Activated naive CD4-positive, alpha-beta T cell treated with anti-CD3 and anti-CD28 coated beads, Interleukin-2, amount 50 U/mL, for 72 hours (primary cell): ENCODE measurements around the gene PHACTR2. TPM values are rescaled to one million over a fixed set of nuclear protein-coding genes. Genes with fewer than 3 reads are reported as not detected.
"Not testable (repeated sequence)": the region's sequence is repeated elsewhere in the genome, so short reads cannot be mapped to it uniquely, and the experiment has no call there.

Source experiments
- ATAC-seq, 2 donors: fragments of 150-1000 bp; cut with Tn5 transposase; 2 replicates each; pipeline ENCODE4 v1.10.0; 2021; ENCODE audit warnings: mild to moderate bottlenecking in 2 of 2, moderate library complexity in 2 of 2
- DNase-seq, 2 donors: peaks; one replicate each; pipeline ENCODE4 v3.0.0; 2021 to 2022; ENCODE audit warnings: low spot score in 2 of 2
- H3K27ac Mint-ChIP-seq, 2 donors: one replicate each; pipeline ENCODE4 v1.8.0; 2022; ENCODE audit warnings: mild to moderate bottlenecking in 2 of 2, mixed read lengths in 2 of 2
- H3K36me3 Mint-ChIP-seq, 2 donors: one replicate each; pipeline ENCODE4 v1.8.0; 2022; ENCODE audit warnings: mixed read lengths in 2 of 2
- H3K9me3 Mint-ChIP-seq, 2 donors: one replicate each; pipeline ENCODE4 v1.8.0; 2022; ENCODE audit warnings: mixed read lengths in 2 of 2
- total RNA-seq, 2 donors: library from RNA; stranded (reverse); gene quantifications; one replicate each; pipeline ENCODE4 v1.2.3, GENCODE V29; 2022

Gene PHACTR2
- total RNA-seq, 2 donors from 2014 or later = 20.5 to 23.9 TPM

DNA sequence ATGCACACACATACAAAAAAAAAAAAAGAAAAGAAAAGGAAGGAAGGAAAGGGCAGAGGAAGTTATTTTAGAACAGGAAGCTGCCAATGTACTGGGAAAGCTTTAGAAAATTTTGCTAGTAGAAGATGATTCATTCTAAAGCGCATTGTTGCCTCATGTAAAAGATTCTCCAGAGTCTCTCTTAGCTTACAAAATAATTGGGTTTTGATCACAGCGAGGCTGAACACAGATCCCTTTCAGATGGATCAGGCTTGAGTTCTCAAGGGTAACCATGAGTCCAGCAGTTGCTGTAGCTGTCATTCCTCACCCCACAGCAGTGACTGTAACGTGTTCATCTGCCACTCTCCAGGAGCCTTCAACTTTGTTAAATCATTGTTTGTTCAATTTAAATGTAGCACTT, 81.9 kb downstream of the PHACTR2 start:
- Mint-ChIP-seq H3K36me3 (peaks cover 7 to 9% of the 10 kb centered on the region in 2 donors), H3K27ac (peak overlapping the region in 1 of 2 donors; percentile 56), H3K9me3 (no peaks in the 10 kb centered on the region)
- DNase-seq (no peak), ATAC-seq (no peak)

DNA sequence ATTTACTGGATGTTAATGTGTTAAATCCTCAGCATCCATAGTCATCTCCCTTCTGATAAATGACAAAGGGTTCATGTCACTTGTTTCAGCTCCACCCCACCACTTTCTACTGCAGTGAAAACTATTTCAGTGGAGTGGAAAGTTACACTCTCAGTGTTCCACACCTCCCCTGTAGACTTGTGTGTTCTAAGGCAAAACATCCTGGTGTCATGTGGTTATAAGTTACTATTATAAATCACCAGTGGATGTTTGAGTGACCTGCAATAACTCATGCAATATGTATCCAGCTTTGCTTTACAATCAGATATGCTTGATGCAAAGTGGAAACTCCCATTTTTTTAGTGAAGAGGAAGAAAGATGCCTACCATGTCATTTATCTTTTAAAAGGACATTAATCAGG, 83.3 kb downstream of the PHACTR2 start:
- Mint-ChIP-seq H3K9me3 (no peaks in the 10 kb centered on the region), H3K36me3 (peaks cover 9 to 13% of the 10 kb centered on the region in 2 donors), H3K27ac (no peak overlapping the region)
- DNase-seq = no peak
- ATAC-seq = no peak

DNA sequence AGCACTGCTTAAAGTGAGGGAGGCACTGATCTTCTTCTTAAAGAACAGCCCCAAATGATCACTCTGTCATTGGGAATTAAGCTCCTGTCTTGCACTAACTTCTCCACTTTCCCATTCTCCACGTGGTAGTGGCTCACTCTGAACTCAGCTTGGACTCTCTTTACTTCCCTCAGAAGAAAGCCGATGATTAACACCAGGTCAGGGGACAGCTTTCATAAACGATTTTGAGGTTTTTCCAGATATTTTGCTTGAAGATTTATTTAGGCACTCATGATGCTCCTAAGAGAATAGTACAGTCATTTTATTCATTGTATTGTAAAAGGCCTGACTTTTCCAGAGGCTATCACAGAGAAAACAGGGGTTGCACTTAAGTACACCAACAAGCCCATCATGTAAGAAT, 84.4 kb downstream of the PHACTR2 start:
- Mint-ChIP-seq H3K9me3 (no peaks in the 10 kb centered on the region), H3K27ac (peak overlapping the region in 1 of 2 donors; percentile 41), H3K36me3 (peaks cover 9 to 16% of the 10 kb centered on the region in 2 donors)
- ATAC-seq (no peak), DNase-seq (no peak)

DNA sequence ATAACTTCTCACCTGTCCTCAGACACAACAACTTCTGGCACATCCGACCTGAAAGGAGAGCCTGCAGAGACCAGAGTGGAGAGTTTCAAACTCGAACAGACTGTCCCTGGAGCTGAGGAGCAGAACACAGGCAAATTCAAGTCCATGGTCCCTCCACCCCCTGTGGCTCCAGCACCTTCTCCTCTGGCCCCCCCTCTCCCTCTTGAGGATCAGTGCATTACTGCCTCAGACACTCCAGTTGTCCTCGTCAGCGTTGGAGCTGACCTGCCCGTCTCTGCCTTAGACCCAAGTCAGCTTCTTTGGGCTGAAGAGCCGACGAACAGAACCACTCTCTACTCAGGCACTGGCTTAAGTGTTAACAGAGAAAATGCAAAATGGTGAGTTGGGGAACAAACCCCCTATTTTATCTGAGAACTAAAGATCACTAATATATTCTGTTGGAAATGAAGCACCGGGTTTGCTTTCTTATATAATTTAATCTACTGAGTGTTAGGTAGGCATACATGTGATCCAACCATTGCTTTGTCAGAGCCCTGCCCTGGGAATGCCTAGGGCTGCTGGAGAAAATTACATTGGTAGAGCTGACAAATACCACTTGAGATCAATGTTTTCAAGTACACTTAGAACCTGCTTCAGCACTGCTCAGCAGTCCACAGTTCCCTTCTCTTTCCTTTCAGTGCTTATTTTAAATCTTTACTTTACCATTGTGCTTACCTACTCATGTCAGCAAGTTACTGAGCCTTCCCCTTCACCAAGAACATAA, 87.8 kb downstream of the PHACTR2 start:
- no peak for DNase-seq
- Mint-ChIP-seq H3K36me3 (peaks cover 6 to 16% of the 10 kb centered on the region in 2 donors), H3K27ac (no peak overlapping the region), H3K9me3 (no peaks in the 10 kb centered on the region)
- ATAC-seq = no peak

DNA sequence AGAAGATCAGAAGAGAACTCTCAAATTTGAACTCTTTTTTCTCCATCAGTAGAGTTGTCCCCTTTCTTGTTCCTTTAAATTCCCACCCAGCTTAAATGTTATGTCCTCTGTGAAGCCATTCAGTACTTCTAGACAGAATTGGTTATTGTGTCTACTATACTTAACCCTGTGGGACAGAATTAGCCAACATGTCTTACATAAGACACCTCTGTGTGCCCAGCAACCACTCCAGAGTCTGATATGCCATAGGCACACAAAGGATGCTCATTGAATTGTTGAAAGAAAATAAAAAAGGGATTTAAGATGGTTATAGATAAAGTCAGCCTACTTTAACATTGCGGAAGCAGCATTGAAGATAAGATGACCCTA, 88.4 kb downstream of the PHACTR2 start:
- ATAC-seq (no peak), DNase-seq (no peak)
- no peak overlapping the region for H3K27ac Mint-ChIP-seq
- H3K36me3 Mint-ChIP-seq = peaks cover 6 to 16% of the 10 kb centered on the region in 2 donors
- H3K9me3 Mint-ChIP-seq = no peaks in the 10 kb centered on the region

DNA sequence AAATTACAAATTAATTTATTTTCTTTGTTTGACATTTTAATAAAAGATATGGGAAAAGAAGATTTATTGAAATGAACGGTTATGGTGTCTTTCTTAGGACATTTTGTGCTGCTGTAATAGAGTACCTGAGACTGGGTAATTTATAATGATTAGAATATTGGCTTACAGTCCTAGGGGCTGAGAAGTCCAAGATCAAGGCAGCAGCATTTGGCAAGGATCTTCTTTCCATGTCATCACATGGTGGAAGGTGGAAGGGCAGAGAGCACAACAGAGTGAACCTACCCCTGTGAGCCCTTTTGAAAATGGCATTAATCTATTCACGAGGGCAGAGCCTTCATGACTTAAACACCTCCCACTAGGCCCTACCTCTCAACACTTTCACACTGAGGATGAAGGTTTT, 89.7 kb downstream of the PHACTR2 start:
- Mint-ChIP-seq H3K36me3 (peaks cover 6 to 10% of the 10 kb centered on the region in 2 donors), H3K9me3 (no peaks in the 10 kb centered on the region), H3K27ac (no peak overlapping the region)
- no peak for DNase-seq
- ATAC-seq = no peak

DNA sequence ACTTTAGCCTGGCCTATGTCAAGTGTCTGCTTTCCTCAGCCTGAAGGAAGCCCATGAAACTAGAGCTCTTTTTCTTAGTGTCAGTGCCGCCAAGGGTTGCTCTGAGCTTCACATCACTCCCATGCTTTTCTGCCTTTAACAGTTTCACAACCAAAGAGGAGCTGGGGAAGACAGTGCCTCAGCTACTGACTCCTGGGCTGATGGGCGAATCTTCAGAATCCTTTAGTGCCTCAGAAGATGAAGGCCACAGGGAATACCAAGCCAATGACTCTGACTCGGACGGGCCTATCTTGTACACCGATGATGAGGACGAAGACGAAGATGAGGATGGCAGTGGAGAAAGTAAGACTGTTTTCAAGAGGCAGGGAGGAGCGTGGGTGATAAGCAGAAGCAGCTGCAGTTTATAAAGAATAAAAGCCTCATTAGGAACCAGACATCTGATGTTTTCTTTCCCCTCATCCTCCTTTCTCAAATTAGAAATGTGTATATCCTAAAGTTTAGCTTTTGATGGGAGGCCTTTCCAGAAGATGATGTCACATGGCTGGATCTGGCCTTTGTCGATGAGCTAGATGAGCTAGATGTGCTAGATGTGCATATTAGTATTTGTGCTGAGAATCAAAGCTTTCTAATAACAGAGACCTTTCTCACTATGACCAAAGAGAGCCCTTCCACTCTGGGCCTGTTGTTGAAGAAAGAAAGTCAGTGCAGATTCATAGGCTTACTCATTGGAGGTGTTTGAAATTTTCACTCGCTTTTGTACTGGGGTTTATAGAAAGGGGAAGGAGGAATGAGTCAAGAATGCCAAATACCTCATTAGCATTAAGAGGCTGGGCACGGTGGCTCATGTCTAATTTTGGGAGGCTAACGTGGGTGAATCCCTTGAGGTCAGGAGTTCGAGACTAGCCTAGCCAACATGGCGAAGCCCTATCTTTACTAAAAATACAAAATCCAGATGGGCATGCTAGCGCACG, 94.6 kb downstream of the PHACTR2 start:
- ATAC-seq (peak; percentile 45 to 47), DNase-seq (no peak)
- Mint-ChIP-seq H3K36me3 (peaks cover 0 to 6% of the 10 kb centered on the region in 2 donors), H3K27ac (no peak overlapping the region), H3K9me3 (no peaks in the 10 kb centered on the region)

DNA sequence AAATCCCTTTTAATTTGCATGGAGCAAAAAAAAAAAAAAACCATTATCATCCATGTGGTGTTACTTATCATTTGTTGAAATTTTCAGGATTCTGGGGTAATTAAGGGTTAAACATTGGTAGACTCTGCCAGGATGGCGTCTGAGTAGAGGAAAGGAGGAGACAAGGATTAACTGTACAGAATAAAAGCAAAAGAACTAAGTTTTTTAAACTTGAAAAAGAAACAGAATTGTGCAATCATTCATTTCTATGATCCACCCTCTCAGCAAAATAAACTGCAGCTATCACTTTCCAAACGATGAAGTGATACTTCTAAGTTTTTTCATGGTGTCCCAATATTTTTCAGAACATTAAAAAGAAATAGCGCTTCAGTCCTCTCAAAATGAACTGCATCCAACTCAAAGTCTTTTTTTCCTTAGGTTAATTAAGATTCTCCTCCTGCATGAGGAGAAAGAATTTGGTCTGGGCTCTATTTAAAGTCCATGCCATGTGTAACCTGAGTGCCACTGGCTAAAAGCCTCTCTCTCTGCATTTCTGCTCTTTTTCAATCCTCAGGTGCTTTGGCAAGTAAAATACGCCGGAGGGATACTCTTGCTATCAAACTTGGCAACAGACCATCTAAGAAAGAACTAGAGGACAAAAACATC, 95.9 kb downstream of the PHACTR2 start:
- ATAC-seq (no peak), DNase-seq (no peak)
- Mint-ChIP-seq H3K9me3 (no peaks in the 10 kb centered on the region), H3K27ac (no peak overlapping the region), H3K36me3 (peaks cover 1 to 4% of the 10 kb centered on the region in 2 donors)

DNA sequence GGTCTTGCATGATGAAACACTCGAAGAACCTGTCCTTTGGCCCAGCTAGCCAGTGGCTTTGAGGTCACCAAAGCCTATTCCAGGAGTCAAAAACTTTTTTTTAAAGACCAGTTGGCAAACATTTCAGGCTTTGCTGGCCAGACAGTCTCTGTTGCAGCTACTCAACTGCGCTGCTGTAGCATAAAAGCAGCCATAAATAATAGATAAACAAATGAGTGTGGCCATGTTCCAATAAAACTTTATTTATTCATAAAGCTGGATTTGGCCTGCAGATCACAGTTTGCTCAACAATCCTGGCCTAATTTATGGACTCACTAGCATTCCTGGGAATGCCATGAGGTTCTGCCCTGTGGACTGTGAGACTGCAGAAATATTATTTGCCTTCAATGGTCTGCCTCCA, 96.6 kb downstream of the PHACTR2 start:
- Mint-ChIP-seq H3K9me3 (no peaks in the 10 kb centered on the region), H3K36me3 (peaks cover 0 to 5% of the 10 kb centered on the region in 2 donors), H3K27ac (no peak overlapping the region)
- DNase-seq (no peak), ATAC-seq (no peak)

DNA sequence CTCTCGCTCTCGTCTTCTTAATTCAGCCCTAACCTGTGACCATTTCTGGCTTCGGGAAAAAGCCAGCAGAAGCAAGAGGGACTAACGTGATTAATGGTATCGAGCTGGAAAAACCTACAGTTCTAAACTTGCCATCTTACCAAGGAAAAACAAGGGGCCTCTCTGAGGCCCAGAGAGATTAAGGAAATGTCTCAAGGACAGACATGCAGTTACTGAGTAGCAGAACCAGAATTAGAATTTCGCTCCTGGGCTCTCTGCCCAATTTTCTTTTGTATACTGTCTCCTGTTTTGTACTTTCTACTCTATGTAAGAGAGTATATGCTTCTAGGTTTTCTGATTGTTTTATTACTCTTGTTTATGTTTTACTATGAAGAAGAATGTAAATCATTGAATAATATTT, 97.6 kb downstream of the PHACTR2 start:
- ATAC-seq = no peak
- Mint-ChIP-seq H3K9me3 (no peaks in the 10 kb centered on the region), H3K36me3 (peaks cover 0 to 5% of the 10 kb centered on the region in 2 donors), H3K27ac (no peak overlapping the region)
- no peak for DNase-seq

DNA sequence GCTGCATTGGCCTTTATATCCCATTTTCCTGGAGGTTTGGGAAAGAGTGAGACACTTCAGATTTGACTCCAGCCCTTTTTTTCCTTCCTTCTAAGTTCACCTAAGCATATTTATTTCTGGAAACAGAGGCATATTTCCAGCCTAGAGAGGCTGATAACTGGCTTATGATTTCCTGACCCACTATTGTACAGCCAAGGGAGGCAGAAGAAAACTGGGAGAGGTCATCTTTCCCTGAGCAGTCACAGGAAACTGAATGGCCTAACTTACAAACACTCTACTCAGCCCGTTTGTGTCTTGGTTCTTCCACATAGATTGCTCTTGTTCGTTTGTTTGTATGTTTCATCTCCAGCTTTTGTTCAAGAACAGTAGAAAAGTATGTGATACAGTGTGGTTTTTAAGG, 101.2 kb downstream of the PHACTR2 start:
- no peak overlapping the region for H3K27ac Mint-ChIP-seq
- no peak for DNase-seq
- no peak for ATAC-seq
- no peaks in the 10 kb centered on the region for H3K9me3 Mint-ChIP-seq
- H3K36me3 Mint-ChIP-seq = peaks cover 17 to 22% of the 10 kb centered on the region in 2 donors

DNA sequence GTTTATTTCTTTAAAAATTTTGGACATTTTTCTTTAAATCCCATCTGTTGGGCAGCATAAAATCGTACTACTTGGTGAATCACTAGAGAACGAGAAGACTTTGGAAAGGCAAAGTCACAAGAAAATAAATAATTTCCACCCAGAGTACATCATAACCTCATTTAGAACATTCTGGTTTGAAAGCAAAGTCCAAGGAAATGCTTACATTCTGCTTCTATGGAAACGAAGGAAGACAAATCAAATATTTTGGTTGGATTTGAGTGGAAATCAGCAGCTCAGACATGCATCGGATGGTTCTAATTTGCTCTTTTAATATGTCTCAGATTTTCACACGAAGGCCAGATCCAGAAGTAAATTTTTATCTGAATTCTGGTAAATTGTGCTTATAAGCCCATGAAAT, 104.7 kb downstream of the PHACTR2 start:
- no peak overlapping the region for H3K27ac Mint-ChIP-seq
- H3K9me3 Mint-ChIP-seq = peaks cover 6 to 24% of the 10 kb centered on the region in 2 donors
- DNase-seq (no peak), ATAC-seq (no peak)
- peaks cover 51 to 52% of the 10 kb centered on the region in 2 donors for H3K36me3 Mint-ChIP-seq

DNA sequence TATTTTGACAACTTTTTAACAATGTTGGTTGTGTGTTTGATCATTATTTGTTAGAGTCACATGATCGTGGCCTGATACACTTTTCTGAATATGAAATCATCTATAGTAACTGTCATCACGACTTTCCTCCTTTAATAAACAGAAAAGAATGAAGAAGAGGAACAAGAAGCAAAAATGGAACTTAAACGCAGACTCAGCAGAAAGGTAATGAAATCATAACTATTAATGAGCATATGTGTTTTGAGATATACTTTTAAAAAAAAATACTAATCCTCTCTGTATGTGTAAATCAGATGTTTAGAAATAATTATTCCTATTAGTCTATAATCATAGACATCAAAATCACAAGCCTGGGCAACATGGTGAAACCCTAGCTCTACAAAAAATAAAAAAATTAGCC, 105.3 kb downstream of the PHACTR2 start:
- H3K36me3 Mint-ChIP-seq = peaks cover 51 to 52% of the 10 kb centered on the region in 2 donors
- H3K27ac Mint-ChIP-seq = no peak overlapping the region
- ATAC-seq = no peak
- H3K9me3 Mint-ChIP-seq = peaks cover 6 to 24% of the 10 kb centered on the region in 2 donors
- DNase-seq = no peak

DNA sequence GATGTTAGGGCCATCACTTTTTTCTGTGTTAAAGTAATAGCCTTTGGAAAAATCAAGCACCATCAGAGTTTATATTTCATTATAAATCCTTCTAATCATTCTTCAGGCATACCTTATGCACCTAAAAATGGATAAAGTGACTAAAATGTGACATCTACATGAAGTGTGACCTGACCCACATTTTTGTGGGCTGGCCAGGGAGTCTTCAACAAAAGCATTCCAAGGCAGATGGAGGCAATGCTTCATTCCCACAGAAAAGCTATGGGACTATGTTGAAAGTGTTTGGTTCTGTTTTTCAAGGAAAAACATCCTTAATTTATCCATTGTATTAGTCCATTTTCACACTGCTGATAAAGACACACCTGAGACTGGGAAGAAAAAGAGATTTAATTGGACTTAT, 106.6 kb downstream of the PHACTR2 start:
- ATAC-seq (no peak), DNase-seq (no peak)
- peaks cover 46 to 52% of the 10 kb centered on the region in 2 donors for H3K36me3 Mint-ChIP-seq
- H3K27ac Mint-ChIP-seq = peak overlapping the region in 1 of 2 donors; percentile 33
- H3K9me3 Mint-ChIP-seq = peaks cover 6 to 24% of the 10 kb centered on the region in 2 donors

DNA sequence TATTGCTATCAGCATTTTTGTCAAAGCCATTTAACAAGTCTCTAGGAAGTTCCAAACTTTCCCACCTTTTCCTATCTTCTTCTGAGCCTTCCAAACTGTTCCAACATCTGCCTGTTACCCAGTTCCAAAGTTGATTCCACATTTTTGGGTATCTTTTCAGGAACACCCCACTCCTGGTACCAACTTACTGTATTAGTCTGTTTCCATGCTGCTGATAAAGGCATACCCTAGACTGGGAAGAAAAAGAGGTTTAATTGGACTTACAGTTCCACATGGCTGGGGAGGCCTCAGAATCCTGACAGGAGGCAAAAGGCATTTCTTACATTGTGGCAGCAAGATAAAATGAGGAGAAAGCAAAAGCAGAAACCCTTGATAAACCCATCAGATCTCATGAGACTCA, 108.6 kb downstream of the PHACTR2 start:
- not testable (repeated sequence) for H3K27ac Mint-ChIP-seq, DNase-seq, ATAC-seq
- H3K9me3 Mint-ChIP-seq = peaks cover 10 to 30% of the 10 kb centered on the region in 2 donors
- H3K36me3 Mint-ChIP-seq = peaks cover 53 to 63% of the 10 kb centered on the region in 2 donors

DNA sequence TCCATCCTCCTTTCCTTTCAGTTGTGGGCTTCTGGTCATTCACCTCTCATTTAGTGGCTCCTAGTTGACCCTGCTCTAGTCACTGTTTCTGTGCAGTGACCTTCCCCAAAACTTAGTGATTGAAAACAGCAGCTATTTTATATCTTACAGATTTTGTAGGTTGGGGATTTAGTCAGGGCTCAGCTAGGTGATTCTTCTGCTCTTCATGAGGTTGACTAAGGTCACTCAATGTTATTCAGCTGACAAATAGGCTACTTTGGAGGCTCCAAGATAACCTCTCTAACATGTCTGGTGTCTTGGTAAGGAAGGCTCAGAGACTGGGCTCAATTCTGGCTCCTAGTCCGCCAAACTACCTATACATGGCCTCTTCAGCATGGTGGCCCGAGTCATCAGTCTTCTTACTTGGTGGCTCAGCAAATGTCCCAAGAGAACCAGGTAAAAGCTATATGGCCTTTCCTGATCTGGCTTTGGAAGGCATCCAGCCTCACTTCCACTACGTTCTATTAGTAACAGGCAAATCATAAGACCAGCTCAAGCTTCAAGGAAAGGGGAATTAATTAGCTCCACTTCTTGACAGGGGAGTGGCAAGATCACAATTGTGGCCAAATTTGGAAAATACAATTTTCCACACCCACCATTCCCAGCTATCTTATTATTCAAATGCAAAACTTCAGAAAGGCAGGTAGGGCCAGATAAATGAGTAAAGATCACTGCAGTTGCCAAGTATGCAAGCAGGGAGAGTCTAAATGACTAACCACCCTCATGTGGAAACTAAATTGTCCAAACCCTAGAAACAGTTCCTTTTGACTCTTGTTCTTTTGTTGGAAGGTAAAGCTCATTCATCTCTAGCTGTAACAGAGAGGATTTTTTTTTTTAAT, 114.9 kb downstream of the PHACTR2 start:
- ATAC-seq (no peak), DNase-seq (no peak)
- H3K9me3 Mint-ChIP-seq = peaks cover 11 to 25% of the 10 kb centered on the region in 2 donors
- no peak overlapping the region for H3K27ac Mint-ChIP-seq
- H3K36me3 Mint-ChIP-seq = peaks cover 38 to 50% of the 10 kb centered on the region in 2 donors
